Activated gamma-delta T cell (primary cell): ENCODE measurements around the gene ADGRD1.

Source experiments
- DNase-seq: peaks from one replicate; lab custom pipeline; 2025; lab: John Stamatoyannopoulos, UW

ADGRD1 gene

DNA sequence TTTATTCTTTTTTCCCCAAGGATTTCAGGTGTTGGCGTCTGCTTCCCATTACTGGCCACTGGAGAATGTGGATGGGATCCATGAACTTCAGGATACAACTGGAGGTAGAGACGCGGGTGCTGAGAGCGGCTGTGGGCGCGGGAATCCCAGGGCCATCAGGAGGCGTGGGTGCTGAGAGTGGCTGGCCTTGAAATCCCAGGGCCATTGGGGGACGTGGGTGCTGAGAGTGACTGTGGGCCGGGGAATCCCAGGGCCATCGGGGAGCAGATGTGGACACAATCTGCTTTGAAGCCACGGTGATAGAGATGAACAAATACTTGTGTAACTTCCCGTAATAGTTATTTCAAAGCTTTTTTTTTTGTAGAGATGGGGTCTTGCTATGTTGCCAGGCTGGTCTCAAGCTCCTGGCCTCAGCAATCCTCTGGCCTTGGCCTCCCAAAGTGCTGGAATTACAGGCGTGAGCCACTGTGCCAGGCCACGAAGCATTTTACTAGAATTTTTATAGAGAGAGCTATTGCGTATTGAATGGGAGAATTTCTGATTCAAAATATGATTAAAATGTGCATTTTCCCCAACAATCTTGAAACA is 12.8 kb downstream of the ADGRD1 start:
- DNase-seq = no peak

DNA sequence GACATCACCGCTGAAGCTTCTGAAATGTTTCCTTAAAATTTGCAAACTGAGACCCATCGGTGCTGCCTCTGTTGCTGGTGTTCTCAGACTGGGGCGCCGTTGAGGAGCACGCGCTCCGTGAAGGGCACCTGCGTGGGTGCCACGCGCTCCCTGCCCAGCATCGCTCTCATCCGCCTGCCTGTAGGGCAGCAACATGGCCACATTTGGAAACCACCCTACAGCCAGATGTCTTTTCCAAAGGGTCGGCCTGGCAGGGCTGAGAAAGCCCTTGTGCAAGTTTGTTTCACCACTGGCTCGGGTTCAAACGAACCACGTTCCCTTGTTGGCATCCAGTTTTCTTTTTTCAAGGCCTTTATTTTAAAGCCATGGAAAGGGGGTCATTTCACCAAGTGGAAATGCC is 13.9 kb downstream of the ADGRD1 start:
- no peak for DNase-seq

DNA sequence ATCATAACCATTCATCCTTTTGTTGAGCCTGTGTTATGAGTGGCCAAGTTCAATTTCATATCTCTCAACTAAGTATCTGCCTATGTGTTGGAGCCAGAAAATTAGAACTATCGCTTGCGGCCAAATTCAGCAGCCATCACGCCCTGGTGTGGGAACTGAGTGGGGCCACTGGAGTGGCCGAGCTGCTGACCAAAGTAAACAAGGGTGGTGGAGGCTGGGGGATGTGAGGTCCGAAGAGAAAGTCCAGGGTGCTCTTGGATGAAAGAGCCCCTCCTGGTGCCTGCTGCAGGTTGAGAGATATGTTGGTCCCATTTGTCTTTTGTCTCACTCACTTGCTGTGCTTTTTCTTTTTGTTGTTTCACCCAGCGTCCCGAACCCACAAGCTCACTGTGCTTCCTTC is 14.9 kb downstream of the ADGRD1 start:
- no peak for DNase-seq

DNA sequence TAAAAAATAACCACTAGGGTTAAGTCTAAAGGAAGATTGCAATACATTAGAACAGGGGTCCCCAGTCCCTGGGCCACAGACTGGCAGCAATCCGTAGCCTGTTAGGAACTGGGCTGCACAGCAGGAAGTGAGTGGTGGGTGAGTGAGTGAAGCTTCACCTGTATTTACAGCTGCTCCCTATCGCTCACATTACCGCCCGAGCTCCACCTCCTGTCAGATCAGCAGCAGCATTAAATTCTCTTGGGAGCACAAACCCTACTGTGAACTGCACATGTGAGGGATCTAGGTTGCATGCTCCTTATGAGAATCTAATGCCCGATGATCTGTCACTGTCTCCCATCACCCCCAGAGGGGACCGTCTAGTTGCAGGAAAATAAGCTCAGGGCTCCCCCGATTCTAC is 15.5 kb downstream of the ADGRD1 start:
- DNase-seq = no peak

DNA sequence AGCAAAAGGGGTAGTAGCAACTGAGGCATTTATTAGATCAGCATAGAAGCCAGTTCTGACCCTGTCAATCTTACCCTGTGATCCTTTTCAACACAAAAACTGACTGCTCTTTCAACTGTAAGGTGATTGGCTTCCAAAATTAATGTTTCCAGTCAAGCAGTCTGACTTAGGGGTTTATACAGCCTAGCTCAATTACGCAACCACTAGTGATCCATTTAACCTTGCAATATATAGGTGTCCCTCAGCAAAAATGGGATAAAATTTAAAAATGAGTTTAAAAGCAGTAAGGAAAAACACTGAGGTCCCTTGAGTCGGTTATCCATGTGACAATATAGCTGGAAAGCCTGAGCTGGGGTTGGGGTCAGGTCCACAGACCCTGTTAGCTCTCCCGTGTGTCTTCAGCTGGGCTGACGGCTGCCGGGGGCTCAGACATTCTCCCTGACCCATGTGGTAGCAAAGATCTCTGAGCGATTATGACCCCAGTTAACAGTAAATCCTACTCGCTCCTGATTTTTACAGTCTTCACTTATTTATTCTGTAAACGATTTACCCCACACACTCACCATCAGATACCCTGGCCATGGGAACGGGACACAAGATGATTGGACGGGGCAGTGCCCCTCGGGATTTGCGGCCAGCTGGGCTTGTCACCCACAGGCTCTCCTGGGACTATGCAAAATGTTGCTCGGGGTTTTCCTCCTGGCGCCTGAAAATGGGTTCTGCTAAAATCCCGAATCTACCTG is 16.6 kb downstream of the ADGRD1 start:
- DNase-seq = no peak

DNA sequence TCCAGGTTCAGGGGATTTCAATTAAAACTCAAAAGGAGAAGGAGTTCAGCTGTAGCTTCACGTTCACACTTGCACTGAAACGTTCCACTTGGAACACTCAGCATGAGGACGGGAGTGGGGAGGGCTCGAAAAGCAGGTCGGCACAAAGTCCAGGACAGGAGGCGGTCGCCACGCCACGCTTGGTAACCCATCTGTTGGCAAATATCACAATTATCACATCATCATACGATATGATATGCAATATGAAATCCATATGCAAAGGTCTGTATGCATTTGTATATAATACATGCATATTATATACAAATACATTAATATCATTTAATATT is 17.2 kb downstream of the ADGRD1 start:
- DNase-seq = no peak

DNA sequence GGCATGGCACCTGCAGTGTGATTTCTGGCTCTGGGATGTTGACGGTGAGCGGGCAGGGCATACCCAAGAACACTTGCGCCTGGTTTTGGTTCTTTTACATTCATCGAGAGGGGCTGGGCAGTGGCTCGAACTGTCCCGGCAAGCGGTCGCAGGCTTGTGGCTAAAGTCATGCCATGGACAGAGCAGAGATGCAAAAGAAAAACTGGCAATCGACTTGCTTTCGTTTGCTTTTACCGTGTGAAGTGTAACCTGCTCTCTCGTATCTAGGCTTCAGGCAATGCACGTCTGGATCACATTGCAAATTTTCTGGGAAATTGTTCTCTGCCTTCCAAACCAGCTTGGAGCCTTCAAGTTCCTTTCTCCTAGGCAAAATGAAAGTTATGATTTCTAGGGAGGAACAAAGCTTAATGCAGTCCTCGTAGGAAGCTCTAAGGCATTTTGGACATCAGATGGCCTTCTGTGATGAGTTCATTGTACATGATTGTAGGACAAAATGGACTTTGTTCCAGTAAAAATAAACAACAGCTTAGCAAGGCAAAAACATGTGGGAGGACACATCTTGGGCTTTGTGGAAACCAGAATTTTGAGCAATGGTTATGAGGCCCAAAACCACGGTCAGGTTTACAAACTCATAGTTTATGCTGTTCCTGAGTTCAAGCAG is 18.3 kb downstream of the ADGRD1 start:
- DNase-seq = no peak

DNA sequence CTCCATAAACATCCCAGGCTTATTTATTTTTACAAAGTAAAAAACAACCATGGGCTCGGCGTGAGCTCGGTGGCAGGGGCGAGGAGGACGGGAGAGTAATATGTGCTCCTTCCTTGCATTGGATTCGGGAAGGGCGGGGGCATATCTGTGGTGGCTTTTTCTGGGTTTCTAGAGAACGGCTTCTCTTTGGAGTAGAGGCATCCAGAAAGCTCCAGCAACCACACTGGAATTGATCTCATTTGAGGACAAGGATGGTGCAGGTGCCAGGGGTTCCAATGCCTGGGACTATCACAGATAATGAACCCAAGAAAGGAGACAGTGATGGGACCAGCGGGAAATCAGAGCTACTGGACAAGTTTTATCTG is 18.9 kb downstream of the ADGRD1 start:
- DNase-seq = no peak

DNA sequence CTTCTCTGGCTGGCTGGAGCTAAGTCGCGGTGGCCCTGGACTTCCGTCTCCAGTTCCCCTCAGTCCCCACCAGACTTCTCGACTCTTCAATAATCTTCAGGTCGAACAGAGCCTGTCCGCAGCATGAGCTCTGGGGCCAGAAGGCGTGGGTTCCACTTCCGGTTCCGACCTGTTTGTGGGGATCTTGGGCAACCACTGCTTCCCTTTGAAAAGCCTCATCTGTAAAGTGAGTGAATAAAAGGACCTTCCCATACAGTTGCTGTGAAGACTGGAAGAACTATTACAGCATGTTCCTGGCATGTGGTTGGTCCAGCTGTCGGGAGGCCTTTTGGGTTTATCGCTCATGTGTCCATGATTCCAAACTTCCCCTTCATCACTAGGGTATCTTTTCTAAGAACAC is 19.4 kb downstream of the ADGRD1 start:
- DNase-seq = no peak

DNA sequence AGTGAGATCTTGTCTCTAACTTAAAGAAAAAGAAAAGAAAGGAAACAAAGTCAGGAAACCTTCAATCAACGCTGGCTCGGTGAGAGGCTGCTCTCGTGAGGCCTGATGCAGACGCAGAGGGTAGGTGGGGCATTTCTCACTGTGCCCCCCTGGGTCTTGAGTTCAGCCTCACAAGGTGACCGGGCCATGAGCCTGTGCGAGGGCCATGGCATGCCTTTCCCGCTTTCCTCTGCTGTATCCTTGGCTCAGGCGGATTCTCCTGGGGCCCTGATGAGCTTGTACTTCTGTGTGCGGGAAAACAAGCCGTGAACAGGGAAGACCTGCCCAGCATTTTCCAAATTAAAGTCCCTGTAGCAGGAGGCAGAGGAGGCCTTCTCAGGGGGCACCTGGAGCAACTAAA is 20.2 kb downstream of the ADGRD1 start:
- DNase-seq = no peak

DNA sequence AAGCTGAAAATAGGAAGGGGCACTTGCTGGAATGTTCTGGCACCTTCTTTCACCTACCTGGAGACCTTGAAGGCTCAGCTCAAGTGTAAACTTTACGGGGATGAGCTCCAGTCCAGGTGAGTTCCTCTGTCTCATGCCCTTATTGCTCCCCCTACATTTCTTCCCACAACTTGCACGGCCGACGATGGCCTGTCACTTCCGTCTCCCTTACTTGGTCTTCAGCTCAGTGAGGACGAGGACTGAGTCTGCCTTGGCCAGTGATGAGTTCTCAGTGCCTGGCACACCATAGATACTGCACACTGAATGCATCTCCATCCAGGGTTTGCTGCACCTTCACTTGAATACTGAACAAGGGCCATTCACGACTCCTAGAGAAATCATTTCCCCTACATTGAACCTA is 21.4 kb downstream of the ADGRD1 start:
- DNase-seq = no peak

DNA sequence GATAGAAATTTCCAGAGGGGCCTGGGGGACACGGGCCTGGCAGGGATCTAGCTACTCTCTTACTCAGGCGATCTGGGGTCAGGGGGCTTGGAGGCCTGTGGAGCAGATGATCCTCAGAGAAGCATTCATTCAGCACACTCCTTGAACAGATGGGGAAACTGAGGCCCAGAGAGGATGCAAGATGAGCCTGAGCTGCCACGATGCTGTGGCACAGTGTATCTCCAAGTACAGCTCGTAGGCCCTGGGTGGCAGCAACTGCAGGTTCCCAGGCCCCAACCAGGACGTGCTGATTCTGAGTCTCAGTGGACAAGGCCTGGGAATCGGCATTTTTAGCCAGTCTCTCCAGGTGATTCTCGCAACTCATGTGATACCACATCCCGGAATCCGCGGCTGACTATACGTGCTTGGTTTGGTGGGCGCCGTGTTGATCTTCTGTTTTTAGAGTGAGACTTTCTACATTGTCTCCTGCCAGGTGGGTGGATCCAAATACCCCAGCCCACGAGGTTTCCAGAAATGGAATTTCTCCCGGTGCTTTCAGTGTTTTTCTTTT is 22.5 kb downstream of the ADGRD1 start:
- no peak for DNase-seq

DNA sequence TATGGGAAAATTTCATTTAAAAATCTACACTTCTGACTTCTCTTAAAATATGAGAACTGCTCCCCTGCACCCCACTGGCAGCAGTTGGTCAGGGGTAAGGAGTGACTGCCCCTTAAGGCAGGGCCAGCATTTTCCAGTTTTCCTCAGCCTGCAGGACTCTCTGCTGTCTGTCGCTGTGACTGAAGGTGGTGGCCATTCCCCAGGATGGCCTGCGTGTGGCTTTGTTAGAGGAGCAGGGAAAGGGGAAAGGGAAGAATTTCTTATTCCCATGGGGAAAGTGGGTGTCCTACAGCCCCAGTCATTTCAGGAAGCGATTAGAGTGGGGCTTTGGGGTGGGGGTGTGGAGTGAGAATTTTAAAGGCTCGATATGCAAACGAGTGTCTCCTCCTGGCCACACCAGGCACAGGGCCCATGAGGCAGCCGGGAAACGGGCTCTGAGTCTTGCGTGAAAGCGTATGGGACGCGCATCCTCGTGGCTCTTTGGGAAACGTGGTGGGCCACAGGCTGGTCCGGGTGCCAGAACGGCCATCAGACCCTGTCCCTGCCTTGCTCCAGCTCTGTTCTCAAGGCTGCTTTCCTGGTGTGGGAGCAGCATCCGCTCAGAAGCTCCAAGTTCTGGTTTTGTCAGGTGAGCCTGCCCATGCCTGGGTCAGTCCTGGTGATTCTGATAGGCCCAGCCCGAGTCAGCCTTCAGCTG is 23.5 kb downstream of the ADGRD1 start:
- no peak for DNase-seq

DNA sequence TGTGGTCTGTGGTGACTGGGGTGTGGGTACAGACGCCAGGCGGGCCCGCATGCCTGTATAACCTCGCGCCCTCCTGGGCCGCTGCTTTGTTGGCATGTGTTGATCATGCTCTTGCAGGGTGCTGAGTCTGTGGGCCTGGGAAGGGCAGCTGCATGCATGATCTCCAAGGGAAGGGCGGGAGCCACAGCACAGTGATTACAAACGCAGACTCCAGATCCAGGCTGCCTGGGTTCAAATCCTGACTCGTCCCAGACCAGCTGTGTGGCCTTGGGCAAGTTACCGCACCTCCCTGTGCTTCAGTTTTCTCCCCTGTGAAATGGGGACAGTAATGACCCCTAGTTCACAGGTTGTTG is 24.0 kb downstream of the ADGRD1 start:
- no peak for DNase-seq

DNA sequence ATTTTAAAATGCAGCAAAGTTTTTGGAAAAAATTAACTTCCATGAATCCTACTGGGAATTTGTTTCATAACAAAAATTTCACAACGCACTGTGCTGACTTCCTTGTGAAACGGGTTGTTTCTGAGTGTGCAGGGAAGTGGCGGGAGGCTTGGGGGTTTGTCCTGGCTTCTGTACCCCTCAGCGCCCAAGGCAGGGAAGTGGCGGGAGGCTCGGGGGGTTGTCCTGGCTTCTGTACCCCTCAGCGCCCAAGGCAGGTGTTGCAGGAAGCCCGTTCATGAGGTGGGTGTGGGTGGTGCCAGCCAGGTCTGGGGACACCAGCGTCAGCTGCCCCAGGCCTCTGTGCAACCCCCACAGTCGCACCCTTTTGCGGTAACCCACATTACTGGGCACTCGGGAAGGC is 25.1 kb downstream of the ADGRD1 start:
- DNase-seq = no peak

DNA sequence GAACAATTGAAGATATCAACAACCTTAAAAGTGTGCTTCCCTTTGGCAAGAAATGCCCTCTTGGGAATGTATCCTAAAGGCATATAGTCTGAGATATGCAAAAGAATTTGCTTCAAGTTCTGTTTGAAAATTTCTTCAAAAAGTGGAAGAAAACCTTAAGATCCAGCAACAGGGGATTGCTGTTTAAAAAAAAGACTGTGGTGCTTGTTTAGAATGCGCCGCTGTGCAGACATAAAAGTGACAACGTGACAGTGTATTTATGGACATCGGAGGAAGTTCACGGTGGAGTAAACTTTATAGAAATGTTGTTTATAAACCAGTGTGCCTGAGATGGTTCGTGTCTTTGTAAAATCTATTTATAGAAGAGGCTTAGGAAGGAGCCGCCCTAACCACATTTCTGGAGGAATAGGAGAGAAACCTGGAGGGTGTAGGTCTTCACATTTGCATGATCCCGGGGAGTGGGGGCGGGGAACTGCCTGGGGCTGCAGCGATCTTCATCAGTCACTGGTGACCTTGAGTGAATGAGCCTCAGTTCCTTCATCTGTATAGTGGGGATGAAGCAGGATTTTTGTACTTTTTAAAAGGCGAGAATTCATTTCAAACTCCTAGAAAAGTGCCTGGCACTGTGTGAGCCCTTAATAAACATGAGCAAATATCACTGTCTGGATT is 27.5 kb downstream of the ADGRD1 start:
- DNase-seq = no peak

DNA sequence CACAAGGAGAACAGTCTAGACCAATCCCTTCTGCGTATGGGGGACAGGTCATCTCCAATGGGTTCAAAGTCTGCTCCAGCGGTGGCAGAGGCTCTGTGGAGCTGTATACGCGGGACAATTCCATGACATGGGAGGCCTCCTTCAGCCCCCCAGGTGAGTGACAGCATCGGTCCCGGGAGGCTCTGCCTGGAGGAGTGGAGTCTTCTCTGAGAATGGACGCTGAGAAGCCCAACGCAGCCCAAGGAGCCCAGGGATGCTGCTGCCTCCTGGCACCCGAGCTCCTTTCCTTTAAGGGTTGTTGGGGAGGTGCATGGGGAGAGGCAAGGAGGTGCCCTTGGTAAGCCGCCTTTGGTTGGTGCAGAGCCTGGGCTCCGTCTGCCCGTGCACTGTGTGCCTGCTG is 28.2 kb downstream of the ADGRD1 start:
- no peak for DNase-seq

DNA sequence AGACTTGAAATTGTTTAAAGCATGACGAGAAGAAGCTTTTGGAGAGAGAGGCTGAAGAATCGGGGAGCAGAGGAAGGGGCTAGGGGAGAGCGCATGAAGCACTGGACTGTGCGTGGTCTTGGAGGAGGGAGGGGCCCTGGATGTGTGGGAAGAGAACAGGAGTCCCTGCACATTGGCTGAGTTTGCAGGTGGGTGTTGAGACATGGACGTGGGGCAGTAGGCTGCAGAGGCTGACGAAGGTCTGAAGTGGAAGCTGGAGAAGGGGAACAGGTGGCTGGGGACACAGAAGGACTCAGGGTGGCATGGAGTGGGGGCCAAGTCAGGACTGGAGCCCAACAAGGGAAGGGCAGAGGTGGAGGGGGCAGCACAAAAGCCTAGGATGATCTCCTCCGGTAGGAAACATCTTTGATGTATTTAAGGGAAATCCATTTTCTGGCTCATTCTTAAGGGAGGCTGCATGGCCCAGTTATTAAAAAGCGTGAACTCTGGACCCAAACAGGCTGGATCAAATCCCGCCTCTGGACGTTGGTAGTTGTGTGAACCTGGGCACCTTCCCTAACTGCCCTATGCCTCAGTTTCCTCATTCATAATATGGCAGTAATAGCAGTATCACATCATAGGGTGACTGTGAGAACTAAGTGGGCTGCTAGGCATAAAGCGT is 29.0 kb downstream of the ADGRD1 start:
- DNase-seq = no peak

DNA sequence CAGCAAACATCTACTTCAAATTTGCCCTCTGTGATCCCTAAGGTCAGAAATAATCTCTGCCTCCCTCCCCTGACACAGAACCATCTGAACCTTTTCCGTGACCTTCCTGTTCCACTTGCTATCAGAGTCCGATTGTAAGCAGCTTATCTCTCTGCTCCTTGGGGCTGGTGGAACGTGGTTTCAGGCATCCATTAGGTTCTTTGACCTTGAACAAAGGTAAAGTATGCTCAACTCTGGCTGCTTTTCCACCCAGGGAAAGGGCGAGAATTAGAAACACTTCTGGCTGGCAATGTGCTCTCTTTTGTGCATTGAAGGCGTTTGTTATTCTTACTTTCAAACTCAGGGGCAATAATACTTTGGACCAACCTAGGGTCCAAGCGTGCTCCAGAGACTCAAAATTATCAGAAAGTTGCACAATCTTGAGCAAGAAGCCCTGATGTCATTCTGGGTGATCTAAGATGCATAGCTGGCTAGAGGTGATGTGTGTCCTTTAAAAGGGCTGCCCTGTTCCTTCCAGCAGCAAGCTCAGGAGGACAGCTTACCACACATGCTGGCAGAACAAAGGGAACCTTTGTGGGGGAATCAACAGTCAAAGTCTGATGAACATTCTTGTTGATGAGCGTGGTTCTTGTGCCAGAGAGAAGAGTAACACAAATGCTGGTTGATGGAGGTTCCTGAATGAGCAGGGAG is 29.8 kb downstream of the ADGRD1 start:
- DNase-seq = no peak

DNA sequence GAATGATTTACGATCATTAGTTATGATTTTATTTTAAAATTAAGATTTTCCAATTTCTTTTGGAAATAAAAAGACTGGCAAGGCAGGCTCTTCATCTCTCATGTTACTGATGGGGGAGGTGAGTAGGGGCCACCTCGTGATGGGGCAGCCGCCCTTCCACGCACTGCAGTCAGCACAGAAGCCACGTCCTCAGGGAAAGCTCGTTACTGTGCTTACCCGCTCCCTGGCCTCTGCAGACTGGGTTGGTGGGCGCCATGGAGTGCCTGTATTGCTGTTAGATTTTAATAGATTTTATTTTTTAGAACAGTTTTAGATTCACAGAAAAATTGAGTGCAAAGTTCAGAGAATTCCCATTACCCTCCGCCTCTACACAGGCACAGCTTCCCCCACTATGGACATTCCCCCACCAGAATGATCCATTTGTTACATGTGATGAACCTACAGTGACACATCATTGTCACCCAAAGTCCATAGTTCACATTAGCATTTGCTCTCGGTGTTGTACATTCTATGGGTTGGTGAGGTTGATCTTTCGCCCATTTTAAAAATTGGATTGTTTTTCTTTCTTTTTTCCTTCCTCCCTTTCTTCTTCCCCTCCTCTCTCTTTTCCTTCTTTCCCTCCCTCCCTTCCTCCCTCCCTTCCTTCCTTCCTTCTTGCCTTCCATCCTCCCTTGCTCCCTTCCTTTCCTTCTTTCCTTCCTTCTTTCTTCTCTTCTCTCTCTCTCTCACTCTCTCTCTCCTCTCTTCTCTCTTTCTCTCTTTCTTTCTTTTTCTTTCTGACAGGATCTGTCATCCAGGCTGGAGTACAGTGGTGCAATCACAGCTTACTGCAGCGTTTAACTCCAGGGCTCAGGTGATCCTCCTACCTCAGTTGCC is 30.7 kb downstream of the ADGRD1 start:
- DNase-seq = no peak
